OCI-LY1 (cell line): ENCODE measurements around the gene TMEM187.
A peak's percentile ranks its signal among the peaks of the same experiment; 100 is the strongest.

Source experiments
- H2AFZ ChIP-seq: fragments of 200-600 bp; sonication (generic), shearing (Covaris generic); 2 replicates; pipeline ENCODE4 v1.6.0; 2014; ENCODE audit warnings: antibody characterized with exemption, mild to moderate bottlenecking, low read length
- H3F3A ChIP-seq: fragments of 200-600 bp; sonication (generic), shearing (Covaris generic); 2 replicates; pipeline ENCODE4 v1.6.0; 2014; ENCODE audit warnings: mild to moderate bottlenecking, antibody characterized with exemption, low read length, moderate library complexity; ENCODE audit not compliant: insufficient read depth
- H3K27ac ChIP-seq: fragments of 200-600 bp; sonication (generic); 2 replicates; pipeline ENCODE4 v1.5.1; 2014; ENCODE audit warnings: low read length, mixed run types, mild to moderate bottlenecking, low read depth; ENCODE audit not compliant: poor library complexity, severe bottlenecking
- H3K27me3 ChIP-seq: fragments of 200-600 bp; sonication (generic); 2 replicates; pipeline ENCODE4 v1.6.0; 2014; ENCODE audit warnings: antibody characterized with exemption, mild to moderate bottlenecking, low read length, moderate library complexity; ENCODE audit not compliant: insufficient read depth
- H3K36me3 ChIP-seq: fragments of 200-600 bp; sonication (generic); 2 replicates; pipeline ENCODE4 v1.6.1; 2014; ENCODE audit warnings: mild to moderate bottlenecking, antibody characterized with exemption, low read length, moderate library complexity, mixed read lengths; ENCODE audit not compliant: insufficient read depth
- H3K4me1 ChIP-seq: fragments of 200-600 bp; sonication (generic); 2 replicates; pipeline ENCODE4 v1.5.1; 2014; ENCODE audit warnings: mild to moderate bottlenecking, low read length, moderate library complexity; ENCODE audit not compliant: insufficient read depth, severe bottlenecking
- H3K4me2 ChIP-seq: fragments of 200-600 bp; sonication (generic), shearing (Covaris generic); 2 replicates; pipeline ENCODE4 v1.6.1; 2014; ENCODE audit warnings: low read length
- H3K4me3 ChIP-seq: fragments of 200-600 bp; sonication (generic); 2 replicates; pipeline ENCODE4 v1.5.1; 2014; ENCODE audit warnings: low read length, low read depth, mild to moderate bottlenecking, mixed read lengths; ENCODE audit not compliant: poor library complexity, severe bottlenecking
- H3K79me2 ChIP-seq: fragments of 200-600 bp; shearing (Covaris generic); 2 replicates; pipeline ENCODE4 v1.6.1; 2016; ENCODE audit warnings: mixed run types, low read length, mixed read lengths; ENCODE audit not compliant: insufficient read depth
- H3K9ac ChIP-seq: fragments of 200-600 bp; sonication (generic), shearing (Covaris generic); 2 replicates; pipeline ENCODE4 v1.6.1; 2014; ENCODE audit warnings: mild to moderate bottlenecking, low read length, mixed read lengths
- H3K9me2 ChIP-seq: fragments of 200-600 bp; sonication (generic), shearing (Covaris generic); 2 replicates; pipeline ENCODE4 v1.6.1; 2014; ENCODE audit warnings: low read depth, mild to moderate bottlenecking, low read length, mixed read lengths
- H3K9me3 ChIP-seq: fragments of 200-600 bp; shearing (Covaris generic); 2 replicates; pipeline ENCODE4 v1.6.1; 2014; ENCODE audit warnings: low read length, mixed read lengths
- H4K20me1 ChIP-seq: fragments of 200-600 bp; sonication (generic), shearing (Covaris generic); 2 replicates; pipeline ENCODE4 v1.6.0; 2016; ENCODE audit warnings: mild to moderate bottlenecking, low read length; ENCODE audit not compliant: insufficient read depth
- EZH2 ChIP-seq: fragments of 200-600 bp; sonication (generic), shearing (Covaris generic); IDR thresholded peaks from 2 replicates; pipeline ENCODE4 v1.8.0; 2017; ENCODE audit warnings: borderline replicate concordance, mixed run types, mild to moderate bottlenecking, antibody characterized with exemption, low read length, moderate library complexity, mixed read lengths
- TF ChIP-seq, protein P1 (sequence below): fragments of 200-600 bp; sonication (generic), shearing (Covaris generic); IDR thresholded peaks from 2 replicates; pipeline ENCODE4 v1.5.1; 2017; ENCODE audit warnings: mild to moderate bottlenecking, antibody characterized with exemption, low read length, moderate library complexity, mixed read lengths

TMEM187 gene

DNA sequence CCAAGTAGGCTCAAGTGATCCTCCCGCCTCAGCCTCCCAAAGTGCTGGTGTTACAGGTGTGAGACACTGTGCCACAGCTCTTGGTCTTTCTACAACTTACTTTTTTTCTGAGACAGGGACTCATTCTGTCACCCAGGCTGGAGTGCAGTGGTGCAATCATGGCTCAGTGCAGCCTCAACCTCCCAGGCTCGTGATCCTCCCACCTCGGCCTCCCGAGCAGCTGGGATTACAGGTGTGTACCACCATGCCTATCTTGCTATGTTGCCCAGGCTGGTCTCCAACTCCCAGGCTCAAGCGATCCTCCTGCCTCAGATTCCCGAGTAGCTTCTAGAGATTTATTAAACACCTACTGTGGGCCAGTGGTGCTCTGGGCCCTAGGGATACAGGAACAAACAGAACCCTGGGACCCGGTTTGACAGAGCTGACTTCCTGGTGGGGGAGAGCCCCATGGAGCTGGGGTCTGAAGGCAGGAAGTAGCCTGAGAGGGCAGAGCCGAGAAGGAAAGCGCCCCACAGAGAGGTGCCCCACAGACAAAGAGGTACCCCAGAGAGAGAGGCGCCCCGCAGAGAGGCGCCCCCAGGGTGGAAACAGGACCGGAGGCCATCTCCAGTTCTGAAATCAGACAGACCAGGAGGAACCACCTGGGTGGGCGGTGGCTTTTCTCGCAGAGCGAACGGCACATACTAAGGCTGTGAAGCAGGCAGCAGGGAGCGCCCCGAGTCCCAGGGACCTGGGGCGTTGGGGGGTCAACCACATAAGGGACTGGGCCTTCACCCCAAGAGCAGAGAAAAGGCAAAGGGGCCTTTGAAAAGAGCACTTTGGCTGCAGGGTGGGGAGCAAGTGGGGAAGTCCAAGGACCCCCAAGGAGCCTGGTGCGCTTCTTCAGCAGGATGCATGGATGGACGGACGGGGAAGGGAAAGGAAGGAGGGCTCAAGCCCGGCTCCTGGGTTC, 42.2 kb downstream of the TMEM187 start:
- H3K4me1 ChIP-seq, result peaks cover 12% of the 10 kb centered on the region
- no peaks in the 10 kb centered on the region for H4K20me1 ChIP-seq
- H3F3A ChIP-seq, result no peaks in the 10 kb centered on the region

GRCh38 chrX:154015581-154016264, 43.2 kb downstream of the TMEM187 start:
- Histone ChIP-seq H2AFZ (no peak overlapping the region), H3K36me3 (peaks cover 75% of the 10 kb centered on the region), H3K9me3 (no peaks in the 10 kb centered on the region), H3K9ac (no peak overlapping the region), H4K20me1 (no peaks in the 10 kb centered on the region), H3K4me3 (no peak overlapping the region), H3K27ac (peak overlapping the region; percentile 28), H3F3A (no peaks in the 10 kb centered on the region), H3K79me2 (no peaks in the 10 kb centered on the region), H3K4me2 (no peak overlapping the region), H3K4me1 (peaks cover 18% of the 10 kb centered on the region), H3K9me2 (no peaks in the 10 kb centered on the region), H3K27me3 (no peaks in the 10 kb centered on the region)
- TF ChIP-seq EZH2, result no peak
- TF ChIP-seq, protein P1, sequence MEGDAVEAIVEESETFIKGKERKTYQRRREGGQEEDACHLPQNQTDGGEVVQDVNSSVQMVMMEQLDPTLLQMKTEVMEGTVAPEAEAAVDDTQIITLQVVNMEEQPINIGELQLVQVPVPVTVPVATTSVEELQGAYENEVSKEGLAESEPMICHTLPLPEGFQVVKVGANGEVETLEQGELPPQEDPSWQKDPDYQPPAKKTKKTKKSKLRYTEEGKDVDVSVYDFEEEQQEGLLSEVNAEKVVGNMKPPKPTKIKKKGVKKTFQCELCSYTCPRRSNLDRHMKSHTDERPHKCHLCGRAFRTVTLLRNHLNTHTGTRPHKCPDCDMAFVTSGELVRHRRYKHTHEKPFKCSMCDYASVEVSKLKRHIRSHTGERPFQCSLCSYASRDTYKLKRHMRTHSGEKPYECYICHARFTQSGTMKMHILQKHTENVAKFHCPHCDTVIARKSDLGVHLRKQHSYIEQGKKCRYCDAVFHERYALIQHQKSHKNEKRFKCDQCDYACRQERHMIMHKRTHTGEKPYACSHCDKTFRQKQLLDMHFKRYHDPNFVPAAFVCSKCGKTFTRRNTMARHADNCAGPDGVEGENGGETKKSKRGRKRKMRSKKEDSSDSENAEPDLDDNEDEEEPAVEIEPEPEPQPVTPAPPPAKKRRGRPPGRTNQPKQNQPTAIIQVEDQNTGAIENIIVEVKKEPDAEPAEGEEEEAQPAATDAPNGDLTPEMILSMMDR, result no peak

More for the DNA sequence above, 42.2 kb downstream of the TMEM187 start:
- H3K79me2 ChIP-seq, result no peaks in the 10 kb centered on the region
- no peaks in the 10 kb centered on the region for H3K9me2 ChIP-seq
- no peaks in the 10 kb centered on the region for H3K9me3 ChIP-seq
- no peak overlapping the region for H3K4me2 ChIP-seq
- H3K27ac ChIP-seq, result peak overlapping the region; percentile 28
- TF ChIP-seq EZH2, result no peak
- TF ChIP-seq, protein P1, result no peak
- H2AFZ ChIP-seq, result no peak overlapping the region
- H3K36me3 ChIP-seq, result peaks cover 83% of the 10 kb centered on the region
- no peaks in the 10 kb centered on the region for H3K27me3 ChIP-seq
- H3K4me3 ChIP-seq, result no peak overlapping the region
- H3K9ac ChIP-seq, result no peak overlapping the region

- no peak overlapping the region for H3K4me3 ChIP-seq
- H3K9me2 ChIP-seq, result no peaks in the 10 kb centered on the region
- peaks cover 26% of the 10 kb centered on the region for H3K4me1 ChIP-seq
- H3K4me2 ChIP-seq, result no peak overlapping the region
- H3K27ac ChIP-seq, result no peak overlapping the region
- H2AFZ ChIP-seq, result no peak overlapping the region
- no peaks in the 10 kb centered on the region for H4K20me1 ChIP-seq
- H3K9ac ChIP-seq, result no peak overlapping the region
- H3K79me2 ChIP-seq, result no peaks in the 10 kb centered on the region
- no peaks in the 10 kb centered on the region for H3F3A ChIP-seq
- no peaks in the 10 kb centered on the region for H3K27me3 ChIP-seq
- no peaks in the 10 kb centered on the region for H3K9me3 ChIP-seq
- H3K36me3 ChIP-seq, result peaks cover 67% of the 10 kb centered on the region
- TF ChIP-seq, protein P1, result no peak
- no peak for TF ChIP-seq EZH2
Measured at GRCh38 chrX:154016366-154017076, 44.0 kb downstream of the TMEM187 start.
